ENCODE measurements around the gene ST3GAL4. TPM values are rescaled to one million over a fixed set of nuclear protein-coding genes. Genes with fewer than 3 reads are reported as not detected.

The ST3GAL4 gene
- total RNA-seq, 1 donor from 2014 or later = 19.1 TPM

GRCh38 chr11:126436209-126436755, 80.8 kb downstream of the ST3GAL4 start:
- TF ChIP-seq, protein P1, sequence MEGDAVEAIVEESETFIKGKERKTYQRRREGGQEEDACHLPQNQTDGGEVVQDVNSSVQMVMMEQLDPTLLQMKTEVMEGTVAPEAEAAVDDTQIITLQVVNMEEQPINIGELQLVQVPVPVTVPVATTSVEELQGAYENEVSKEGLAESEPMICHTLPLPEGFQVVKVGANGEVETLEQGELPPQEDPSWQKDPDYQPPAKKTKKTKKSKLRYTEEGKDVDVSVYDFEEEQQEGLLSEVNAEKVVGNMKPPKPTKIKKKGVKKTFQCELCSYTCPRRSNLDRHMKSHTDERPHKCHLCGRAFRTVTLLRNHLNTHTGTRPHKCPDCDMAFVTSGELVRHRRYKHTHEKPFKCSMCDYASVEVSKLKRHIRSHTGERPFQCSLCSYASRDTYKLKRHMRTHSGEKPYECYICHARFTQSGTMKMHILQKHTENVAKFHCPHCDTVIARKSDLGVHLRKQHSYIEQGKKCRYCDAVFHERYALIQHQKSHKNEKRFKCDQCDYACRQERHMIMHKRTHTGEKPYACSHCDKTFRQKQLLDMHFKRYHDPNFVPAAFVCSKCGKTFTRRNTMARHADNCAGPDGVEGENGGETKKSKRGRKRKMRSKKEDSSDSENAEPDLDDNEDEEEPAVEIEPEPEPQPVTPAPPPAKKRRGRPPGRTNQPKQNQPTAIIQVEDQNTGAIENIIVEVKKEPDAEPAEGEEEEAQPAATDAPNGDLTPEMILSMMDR (conservative IDR thresholded peaks at IDR 0.05) = no peak
- Mint-ChIP-seq H3K27ac (no peak overlapping the region), H3K4me3 (no peak overlapping the region), H3K27me3 (peaks cover 8% of the 10 kb centered on the region), H3K4me1 (ENCODE audit: unreplicated experiment) (peaks cover 17% of the 10 kb centered on the region), H3K36me3 (no peaks in the 10 kb centered on the region), H3K9me3 (no peaks in the 10 kb centered on the region)
- no peak for DNase-seq (ENCODE audit: extremely low spot score, unreplicated experiment)

GRCh38 chr11:126437731-126438130, 82.2 kb downstream of the ST3GAL4 start:
- no peaks in the 10 kb centered on the region for H3K9me3 Mint-ChIP-seq
- no peak for DNase-seq (ENCODE audit: extremely low spot score, unreplicated experiment)
- H3K4me1 Mint-ChIP-seq (ENCODE audit: unreplicated experiment) = peaks cover 15% of the 10 kb centered on the region
- no peak overlapping the region for H3K4me3 Mint-ChIP-seq
- H3K27ac Mint-ChIP-seq = no peak overlapping the region
- no peaks in the 10 kb centered on the region for H3K36me3 Mint-ChIP-seq
- peaks cover 13% of the 10 kb centered on the region for H3K27me3 Mint-ChIP-seq
- TF ChIP-seq, protein P1 (conservative IDR thresholded peaks at IDR 0.05) = no peak

- TF ChIP-seq, protein P1 (conservative IDR thresholded peaks at IDR 0.05) = no peak
- no peak for DNase-seq (ENCODE audit: extremely low spot score, unreplicated experiment)
- no peak overlapping the region for H3K27ac Mint-ChIP-seq
- no peaks in the 10 kb centered on the region for H3K9me3 Mint-ChIP-seq
- H3K36me3 Mint-ChIP-seq = no peaks in the 10 kb centered on the region
- H3K4me3 Mint-ChIP-seq = no peak overlapping the region
- H3K27me3 Mint-ChIP-seq = peaks cover 15% of the 10 kb centered on the region
- H3K4me1 Mint-ChIP-seq (ENCODE audit: unreplicated experiment) = peaks cover 19% of the 10 kb centered on the region
Measured at GRCh38 chr11:126438272-126438671, 82.8 kb downstream of the ST3GAL4 start.

DNA sequence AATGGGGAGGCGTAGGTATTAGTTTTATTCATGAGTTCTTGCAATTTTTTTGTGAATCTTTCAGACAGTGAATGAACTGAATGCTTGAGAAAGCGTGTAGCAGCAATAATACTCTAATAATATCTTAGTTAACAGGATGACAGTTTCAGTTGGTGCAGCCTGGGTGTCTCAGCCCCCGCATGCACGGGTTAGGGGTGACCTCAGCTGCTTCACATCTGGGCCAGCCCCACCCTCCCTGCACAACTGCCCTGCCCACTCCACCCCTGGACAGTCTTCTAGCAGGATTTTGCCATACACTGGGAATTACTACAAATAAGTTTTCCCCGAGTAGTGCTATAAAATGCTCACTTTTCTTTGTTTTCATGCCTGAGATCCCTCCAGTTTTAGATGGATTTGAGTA, 83.2 kb downstream of the ST3GAL4 start:
- TF ChIP-seq, protein P1 (conservative IDR thresholded peaks at IDR 0.05) = no peak
- Mint-ChIP-seq H3K9me3 (no peaks in the 10 kb centered on the region), H3K27ac (no peak overlapping the region), H3K4me1 (ENCODE audit: unreplicated experiment) (peaks cover 20% of the 10 kb centered on the region), H3K27me3 (peaks cover 15% of the 10 kb centered on the region), H3K36me3 (no peaks in the 10 kb centered on the region), H3K4me3 (no peak overlapping the region)
- no peak for DNase-seq (ENCODE audit: extremely low spot score, unreplicated experiment)

DNA sequence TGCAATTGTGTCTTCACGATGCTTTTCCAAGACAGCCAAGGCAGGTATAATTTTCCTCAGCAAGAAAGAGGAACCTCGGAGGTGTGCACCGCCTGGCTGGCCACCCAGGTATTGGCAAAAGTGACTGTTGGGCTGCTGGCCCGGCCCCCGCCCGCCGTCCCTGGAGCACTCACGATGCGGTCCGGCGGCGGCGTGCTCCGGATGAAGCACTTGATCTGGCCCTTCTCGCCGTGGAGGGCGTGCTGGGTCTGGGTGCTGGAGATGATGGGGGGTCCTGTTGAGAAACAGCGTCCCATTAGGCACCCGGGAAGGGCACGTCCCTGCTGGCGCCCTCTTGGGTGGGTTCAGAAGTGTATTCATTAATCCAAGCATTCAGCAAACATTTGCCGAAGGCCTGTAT, 84.8 kb downstream of the ST3GAL4 start:
- H3K27ac Mint-ChIP-seq = no peak overlapping the region
- H3K27me3 Mint-ChIP-seq = peaks cover 15% of the 10 kb centered on the region
- no peak for DNase-seq (ENCODE audit: extremely low spot score, unreplicated experiment)
- H3K4me1 Mint-ChIP-seq (ENCODE audit: unreplicated experiment) = peaks cover 16% of the 10 kb centered on the region
- H3K36me3 Mint-ChIP-seq = no peaks in the 10 kb centered on the region
- H3K4me3 Mint-ChIP-seq = peak overlapping the region; percentile 44
- H3K9me3 Mint-ChIP-seq = no peaks in the 10 kb centered on the region
- TF ChIP-seq, protein P1 (conservative IDR thresholded peaks at IDR 0.05) = no peak

Measured in type B pancreatic cell (in vitro differentiated cells).